Stimulated activated CD8-positive, alpha-beta memory T cell treated with anti-CD3 and anti-CD28 coated beads, Interleukin-7, amount 100 ng/mL, for 48 hours (primary cell): ENCODE results near the gene ASXL1.
"Not testable (repeated sequence)": the region's sequence is repeated elsewhere in the genome, so short reads cannot be mapped to it uniquely, and the experiment has no call there.

Source experiments
- DNase-seq, 2 donors: peaks; one replicate each; pipeline ENCODE4 v3.0.0-alpha.2; 2020; ENCODE audit warnings: low read depth in 1 of 2; ENCODE audit errors: extremely low read depth in 1 of 2

The ASXL1 gene

GRCh38 chr20:32463642-32464400 lies 105.7 kb downstream of the ASXL1 start:
- DNase-seq, result no peak

GRCh38 chr20:32464401-32465091 lies 106.4 kb downstream of the ASXL1 start:
- no peak for DNase-seq

- no peak for DNase-seq
Measured at GRCh38 chr20:32465092-32465900, 107.2 kb downstream of the ASXL1 start.

- not testable (repeated sequence) for DNase-seq
Measured at GRCh38 chr20:32465901-32466675, 108.0 kb downstream of the ASXL1 start.

- DNase-seq, result no peak
Measured at GRCh38 chr20:32466739-32467505, 108.8 kb downstream of the ASXL1 start.

GRCh38 chr20:32467506-32468312 lies 109.6 kb downstream of the ASXL1 start:
- no peak for DNase-seq

- DNase-seq, result no peak
Measured at GRCh38 chr20:32468313-32468640, 110.1 kb downstream of the ASXL1 start.

GRCh38 chr20:32468860-32469259 lies 110.7 kb downstream of the ASXL1 start:
- no peak for DNase-seq

- no peak for DNase-seq
Measured at GRCh38 chr20:32470025-32470861, 112.1 kb downstream of the ASXL1 start.

GRCh38 chr20:32470940-32471339 lies 112.8 kb downstream of the ASXL1 start:
- DNase-seq, result no peak

- no peak for DNase-seq
Measured at GRCh38 chr20:32472581-32473207, 114.6 kb downstream of the ASXL1 start.

GRCh38 chr20:32473231-32474008 lies 115.3 kb downstream of the ASXL1 start:
- no peak for DNase-seq

- no peak for DNase-seq
Measured at GRCh38 chr20:32474009-32474716, 116.0 kb downstream of the ASXL1 start.

- no peak for DNase-seq
Measured at GRCh38 chr20:32474717-32474966, 116.5 kb downstream of the ASXL1 start.

- no peak for DNase-seq
Measured at GRCh38 chr20:32474967-32475811, 117.1 kb downstream of the ASXL1 start.
